ENCODE measurements around the gene ARSI. TPM values are rescaled to one million over a fixed set of nuclear protein-coding genes. Genes with fewer than 3 reads are reported as not detected.

The ARSI gene
- total and polyA plus RNA-seq, 2 of the 13 experiments (the other 11 are each of a cell fraction or from before 2014, with no cell fraction given) = 4.2 to 33.9 TPM

GRCh38 chr5:150270541-150271295 lies 32.0 kb downstream of the ARSI start (continued):
- TF ChIP-seq ZBTB33 (CRISPR knock-in tag; IDR thresholded peaks at IDR 0.05) = no peak
- no peak for TF ChIP-seq MYPOP (CRISPR knock-in tag; IDR thresholded peaks at IDR 0.05)
- no peak for TF ChIP-seq MAFG (CRISPR knock-in tag; IDR thresholded peaks at IDR 0.05)
- no peak for TF ChIP-seq KIAA2018 (CRISPR knock-in tag; IDR thresholded peaks at IDR 0.05; ENCODE audit: borderline replicate concordance)
- no peak for TF ChIP-seq PPARG (CRISPR knock-in tag; conservative IDR thresholded peaks at IDR 0.05)
- no peak for TF ChIP-seq TEF (CRISPR knock-in tag; IDR thresholded peaks at IDR 0.05)
- peak; percentile 10 for TF ChIP-seq ZFP36 (IDR thresholded peaks at IDR 0.05; ENCODE audit: borderline replicate concordance, low read depth, low read length, partially characterized antibody)
- no peak for TF ChIP-seq ZNF569 (CRISPR knock-in tag; IDR thresholded peaks at IDR 0.05; ENCODE audit: borderline replicate concordance)
- TF ChIP-seq ZFAT (CRISPR knock-in tag; conservative IDR thresholded peaks at IDR 0.05) = no peak
- no peak for TF ChIP-seq ZNF253 (CRISPR knock-in tag; IDR thresholded peaks at IDR 0.05; ENCODE audit: borderline replicate concordance)
- TF ChIP-seq ATF5 (CRISPR knock-in tag; IDR thresholded peaks at IDR 0.05; ENCODE audit: low read depth) = no peak
- TF ChIP-seq ZKSCAN1 (IDR thresholded peaks at IDR 0.05; ENCODE audit: low read length) = no peak
- no peak for TF ChIP-seq ZNF24 (IDR thresholded peaks at IDR 0.05)
- TF ChIP-seq ZMYM3 (CRISPR knock-in tag; IDR thresholded peaks at IDR 0.05) = peak; percentile 60; the same call in 1 of the 2 replicates
- TF ChIP-seq THAP7 (CRISPR knock-in tag; IDR thresholded peaks at IDR 0.05) = no peak
